GM08714 (cell line): ENCODE results near the gene DNAJC13.

Source experiments
- H3K4me3 ChIP-seq: fragments of 200-500 bp; sonication (Bioruptor generic); 2 replicates; pipeline ENCODE4 v1.5.1; 2014; ENCODE audit warnings: mild to moderate bottlenecking, low read length, inconsistent platforms
- ZNF274 ChIP-seq: IDR thresholded peaks from 2 replicates; pipeline ENCODE4 v1.6.1; 2012; ENCODE audit warnings: mild to moderate bottlenecking, low read depth, low read length

DNAJC13 gene

DNA sequence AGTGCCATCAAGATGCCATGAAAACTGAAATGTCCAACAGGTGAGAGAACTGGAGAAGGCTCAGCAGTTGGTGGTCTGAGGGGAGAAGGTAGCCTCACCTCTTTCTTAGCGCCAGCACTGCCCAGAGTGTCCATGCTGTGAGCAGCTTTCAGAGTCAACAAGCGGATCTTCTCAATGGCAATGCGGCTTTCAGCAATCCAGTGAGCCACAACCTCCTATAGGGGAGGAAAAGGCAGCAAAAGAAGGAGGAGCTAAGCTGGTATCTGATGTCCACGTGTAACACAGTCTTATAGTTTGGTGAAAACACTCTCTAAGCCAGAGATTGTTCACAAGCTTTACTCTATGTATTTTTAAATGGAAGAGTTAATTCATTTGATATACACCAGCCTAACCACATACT lies 143.7 kb downstream of the DNAJC13 start:
- no peak overlapping the region for H3K4me3 ChIP-seq
- TF ChIP-seq ZNF274, result no peak

DNA sequence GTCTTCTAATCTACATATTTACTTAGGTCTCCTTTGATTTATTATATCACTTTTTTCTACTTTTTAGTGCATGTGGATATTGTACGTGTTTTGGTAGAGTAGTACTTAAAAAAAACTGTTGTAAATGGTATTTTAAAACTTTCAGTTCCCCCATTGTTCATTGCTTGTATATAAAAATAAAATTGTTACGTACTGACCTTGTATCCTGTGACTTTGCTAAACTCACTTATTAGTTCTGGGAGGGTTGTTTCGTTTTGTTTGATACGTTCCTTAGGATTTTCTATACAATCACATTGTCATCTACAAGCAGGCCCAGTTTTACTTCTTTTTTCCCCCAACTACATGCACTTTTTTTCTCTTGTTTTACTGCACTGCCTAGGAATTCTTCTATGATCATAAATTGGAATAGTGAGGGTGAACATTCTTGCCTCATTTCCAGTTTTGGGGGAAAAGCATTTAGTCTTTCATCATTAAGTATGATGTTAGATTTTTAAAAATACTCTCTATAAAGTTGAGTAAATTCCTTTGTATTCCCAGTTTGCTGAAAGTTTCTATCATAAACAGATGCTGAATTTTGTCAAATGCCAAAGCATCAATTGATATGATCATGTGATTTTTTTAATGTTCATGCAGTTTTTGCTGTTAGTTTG lies 146.2 kb downstream of the DNAJC13 start:
- no peak for TF ChIP-seq ZNF274
- no peak overlapping the region for H3K4me3 ChIP-seq

DNA sequence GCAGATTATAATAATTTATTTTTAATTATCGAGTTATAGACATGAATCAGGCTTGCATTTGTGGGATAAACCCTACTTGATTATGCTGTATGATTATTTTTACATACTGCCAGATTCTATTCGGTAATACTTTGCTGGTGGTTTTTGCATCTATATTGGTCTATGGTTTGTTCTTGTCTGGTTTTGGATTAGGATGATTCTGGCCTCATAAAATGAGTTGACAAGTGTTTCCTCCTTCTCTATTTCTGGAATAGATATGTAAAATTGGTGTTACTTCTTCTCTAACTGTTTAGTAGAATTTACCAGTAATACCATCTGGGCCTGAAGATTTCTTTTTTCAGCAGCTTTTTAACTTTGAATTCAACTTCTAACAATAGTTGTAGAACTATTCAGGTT lies 146.8 kb downstream of the DNAJC13 start:
- H3K4me3 ChIP-seq, result no peak overlapping the region
- TF ChIP-seq ZNF274, result no peak

DNA sequence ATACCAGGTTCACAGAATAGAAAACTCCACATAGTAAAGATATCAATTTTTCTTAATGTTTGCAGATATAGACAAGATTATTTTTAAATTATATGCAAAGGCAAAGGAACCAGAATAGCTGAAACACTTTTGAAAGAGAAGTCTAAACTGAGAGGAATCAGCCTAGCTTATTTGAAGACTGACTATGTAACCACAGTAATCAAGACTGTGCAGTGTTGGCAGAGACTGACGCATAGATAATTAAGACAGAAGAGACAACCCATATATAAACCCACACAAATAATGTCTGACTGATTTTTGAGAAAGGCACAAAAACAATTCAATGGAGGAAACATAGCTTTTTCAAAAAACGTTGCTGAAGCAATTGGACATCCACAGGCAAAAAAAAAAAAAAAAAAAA lies 151.1 kb downstream of the DNAJC13 start:
- TF ChIP-seq ZNF274, result no peak

DNA sequence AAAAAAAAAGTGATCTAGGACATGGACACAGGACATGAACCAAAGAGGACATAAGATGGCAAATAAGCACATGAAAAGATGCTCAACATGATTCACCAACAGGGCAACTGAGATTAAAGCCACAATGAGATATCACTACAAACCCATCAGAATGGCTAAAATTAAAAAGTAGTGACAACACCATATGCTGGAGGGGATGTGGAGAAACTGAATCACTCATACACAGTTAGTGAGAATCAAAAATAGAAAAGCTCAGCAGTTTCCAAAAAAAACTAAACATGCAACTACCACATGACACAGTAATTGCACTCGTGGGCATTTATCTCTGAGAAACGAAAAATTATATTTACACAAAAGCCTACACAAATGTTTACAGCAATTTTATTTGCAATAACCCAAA lies 151.9 kb downstream of the DNAJC13 start:
- H3K4me3 ChIP-seq, result no peak overlapping the region
- TF ChIP-seq ZNF274, result no peak

More for the DNA sequence above, 151.1 kb downstream of the DNAJC13 start:
- H3K4me3 ChIP-seq, result no peak overlapping the region

DNA sequence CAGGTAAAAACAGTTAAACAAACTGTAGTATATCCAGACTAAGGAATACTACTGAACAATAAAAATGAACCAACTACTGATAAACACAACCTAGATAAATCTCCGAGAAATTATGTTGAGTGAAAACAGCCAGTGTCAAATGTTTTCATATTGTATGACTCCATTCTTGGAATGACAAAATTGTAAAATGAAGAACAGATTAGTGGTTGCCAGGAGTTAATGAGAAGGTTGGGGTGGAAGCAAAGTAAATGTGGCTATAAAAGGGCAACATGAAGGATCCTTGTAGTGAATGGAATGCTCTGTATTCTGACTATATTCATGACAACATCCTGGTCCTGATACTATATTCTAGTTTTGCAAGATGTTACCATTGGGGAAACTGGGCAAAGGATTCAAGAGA lies 152.3 kb downstream of the DNAJC13 start:
- H3K4me3 ChIP-seq, result no peak overlapping the region
- TF ChIP-seq ZNF274, result no peak

DNA sequence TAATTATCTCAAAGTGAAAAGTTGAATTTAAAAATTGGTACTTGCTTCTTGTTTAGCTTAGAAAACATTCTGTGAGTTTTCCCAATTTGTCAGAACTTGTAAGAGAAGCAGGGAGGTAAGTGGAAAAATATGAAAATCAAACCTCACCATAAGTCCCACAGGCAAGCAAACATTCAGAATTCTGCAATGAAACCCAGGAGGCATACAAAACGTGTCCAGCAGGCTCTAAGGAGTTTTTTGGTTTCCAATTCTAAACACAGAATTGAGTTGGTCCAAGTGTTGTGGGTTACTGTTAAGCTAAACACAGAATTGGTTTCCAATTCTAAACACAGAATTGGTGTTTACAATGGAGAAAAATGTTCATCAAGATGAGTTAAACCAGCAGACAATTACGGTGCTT lies 152.7 kb downstream of the DNAJC13 start:
- H3K4me3 ChIP-seq, result no peak overlapping the region
- no peak for TF ChIP-seq ZNF274

DNA sequence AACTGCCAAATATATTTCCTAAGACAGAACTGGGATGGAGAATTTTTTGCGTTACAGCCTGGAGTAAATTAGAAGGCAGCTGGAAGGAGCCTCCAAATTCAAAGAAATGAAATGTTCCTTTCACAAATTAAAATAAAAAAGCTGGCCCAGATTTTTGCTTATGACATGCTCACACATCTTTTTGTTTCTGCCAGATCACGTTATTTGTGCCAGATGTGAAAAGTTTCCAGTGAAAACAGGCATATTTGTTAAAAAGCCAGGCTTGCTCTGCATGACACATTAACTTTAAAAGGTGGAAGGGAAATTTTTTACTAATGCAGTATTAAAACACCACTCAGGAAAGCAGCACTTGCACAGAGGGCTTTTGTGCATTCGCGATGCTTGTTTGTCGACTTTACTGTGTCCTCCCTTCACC lies 156.5 kb downstream of the DNAJC13 start:
- TF ChIP-seq ZNF274, result no peak
- no peak overlapping the region for H3K4me3 ChIP-seq

DNA sequence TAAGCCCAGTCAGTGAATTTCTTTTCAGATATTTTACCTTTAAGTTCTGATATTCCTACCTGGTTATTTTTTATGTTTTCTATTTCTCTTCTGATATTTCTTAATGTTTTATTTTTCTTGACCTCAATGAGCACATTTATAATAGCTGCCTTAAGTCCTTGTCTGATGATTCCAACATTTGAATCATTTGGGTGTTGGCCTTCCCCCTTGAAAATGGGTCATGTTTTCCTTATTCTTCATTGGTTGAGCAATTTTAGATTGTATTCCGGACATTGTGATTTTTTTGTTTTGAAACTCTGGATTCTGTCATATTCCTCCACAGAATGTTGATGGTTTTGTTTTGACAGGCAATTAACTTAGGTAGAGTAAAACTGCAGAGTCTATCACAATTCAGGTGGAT lies 170.1 kb downstream of the DNAJC13 start:
- no peak for TF ChIP-seq ZNF274
- H3K4me3 ChIP-seq, result no peak overlapping the region
